ENCODE data around the gene RAMACL. TPM values are rescaled to one million over a fixed set of nuclear protein-coding genes. Genes with fewer than 3 reads are reported as not detected.
"Not testable (repeated sequence)": the region's sequence is repeated elsewhere in the genome, so short reads cannot be mapped to it uniquely, and the experiment has no call there.

The RAMACL gene
- 0.85 and 1.5 TPM in 2 replicates for total RNA-seq (ENCODE audit: low replicate concordance)
- long read RNA-seq = 0 reads

DNA sequence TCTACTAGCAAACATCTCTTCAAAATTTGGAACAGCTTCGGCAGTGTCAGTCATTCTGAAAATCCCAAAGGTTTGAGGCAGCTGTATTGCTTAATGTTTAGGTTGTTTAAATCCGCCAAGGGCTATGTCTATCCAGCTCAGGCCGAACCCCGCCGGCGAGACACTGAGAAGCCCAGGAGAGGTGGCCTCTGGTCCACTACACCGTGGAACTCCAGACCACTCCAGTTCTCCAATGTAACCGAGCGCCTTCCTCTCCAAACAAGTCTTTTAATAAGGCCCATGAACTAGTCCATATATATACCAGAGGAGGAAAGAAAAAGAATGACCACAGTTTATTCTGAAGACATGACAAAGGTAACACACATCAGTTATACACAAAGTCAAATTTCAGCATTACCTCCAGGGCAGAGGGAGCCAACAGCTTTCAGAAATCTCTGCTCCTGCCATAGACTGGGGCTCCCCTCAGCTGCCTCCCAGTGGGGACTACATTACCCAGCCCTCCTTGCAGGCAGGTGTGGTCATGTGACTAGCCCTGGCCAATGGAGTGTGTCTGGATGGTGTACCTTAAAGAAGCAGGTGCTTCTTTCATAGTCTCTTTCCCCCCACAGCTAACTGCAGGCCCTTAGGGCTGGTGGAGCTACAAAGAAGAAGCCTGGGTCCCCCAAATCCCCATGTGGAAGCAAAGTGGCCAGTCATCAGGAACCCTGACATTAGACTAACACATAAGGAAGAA lies at the start of gene RAMACL:
Gene RAMACL, minus strand, starts transcription at position 255 of the 733 bp plus-strand sequence. Its CDS starts 201 bp downstream, at position 54.
- no peak within 1 kb of the TSS for H3K4me3 Mint-ChIP-seq
- no peaks in the 10 kb centered on the region for H3K36me3 Mint-ChIP-seq
- H3K4me1 Mint-ChIP-seq (ENCODE audit: unreplicated experiment) = peaks cover 41% of the 10 kb centered on the region
- no peaks in the 10 kb centered on the region for H3K27me3 Mint-ChIP-seq
- TF ChIP-seq, protein P1, sequence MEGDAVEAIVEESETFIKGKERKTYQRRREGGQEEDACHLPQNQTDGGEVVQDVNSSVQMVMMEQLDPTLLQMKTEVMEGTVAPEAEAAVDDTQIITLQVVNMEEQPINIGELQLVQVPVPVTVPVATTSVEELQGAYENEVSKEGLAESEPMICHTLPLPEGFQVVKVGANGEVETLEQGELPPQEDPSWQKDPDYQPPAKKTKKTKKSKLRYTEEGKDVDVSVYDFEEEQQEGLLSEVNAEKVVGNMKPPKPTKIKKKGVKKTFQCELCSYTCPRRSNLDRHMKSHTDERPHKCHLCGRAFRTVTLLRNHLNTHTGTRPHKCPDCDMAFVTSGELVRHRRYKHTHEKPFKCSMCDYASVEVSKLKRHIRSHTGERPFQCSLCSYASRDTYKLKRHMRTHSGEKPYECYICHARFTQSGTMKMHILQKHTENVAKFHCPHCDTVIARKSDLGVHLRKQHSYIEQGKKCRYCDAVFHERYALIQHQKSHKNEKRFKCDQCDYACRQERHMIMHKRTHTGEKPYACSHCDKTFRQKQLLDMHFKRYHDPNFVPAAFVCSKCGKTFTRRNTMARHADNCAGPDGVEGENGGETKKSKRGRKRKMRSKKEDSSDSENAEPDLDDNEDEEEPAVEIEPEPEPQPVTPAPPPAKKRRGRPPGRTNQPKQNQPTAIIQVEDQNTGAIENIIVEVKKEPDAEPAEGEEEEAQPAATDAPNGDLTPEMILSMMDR (conservative IDR thresholded peaks at IDR 0.05) = no peak
- no peaks in the 10 kb centered on the region for H3K9me3 Mint-ChIP-seq
- H3K27ac Mint-ChIP-seq = no peak within 1 kb of the TSS
- DNase-seq (ENCODE audit: extremely low spot score, unreplicated experiment) = no peak

DNA sequence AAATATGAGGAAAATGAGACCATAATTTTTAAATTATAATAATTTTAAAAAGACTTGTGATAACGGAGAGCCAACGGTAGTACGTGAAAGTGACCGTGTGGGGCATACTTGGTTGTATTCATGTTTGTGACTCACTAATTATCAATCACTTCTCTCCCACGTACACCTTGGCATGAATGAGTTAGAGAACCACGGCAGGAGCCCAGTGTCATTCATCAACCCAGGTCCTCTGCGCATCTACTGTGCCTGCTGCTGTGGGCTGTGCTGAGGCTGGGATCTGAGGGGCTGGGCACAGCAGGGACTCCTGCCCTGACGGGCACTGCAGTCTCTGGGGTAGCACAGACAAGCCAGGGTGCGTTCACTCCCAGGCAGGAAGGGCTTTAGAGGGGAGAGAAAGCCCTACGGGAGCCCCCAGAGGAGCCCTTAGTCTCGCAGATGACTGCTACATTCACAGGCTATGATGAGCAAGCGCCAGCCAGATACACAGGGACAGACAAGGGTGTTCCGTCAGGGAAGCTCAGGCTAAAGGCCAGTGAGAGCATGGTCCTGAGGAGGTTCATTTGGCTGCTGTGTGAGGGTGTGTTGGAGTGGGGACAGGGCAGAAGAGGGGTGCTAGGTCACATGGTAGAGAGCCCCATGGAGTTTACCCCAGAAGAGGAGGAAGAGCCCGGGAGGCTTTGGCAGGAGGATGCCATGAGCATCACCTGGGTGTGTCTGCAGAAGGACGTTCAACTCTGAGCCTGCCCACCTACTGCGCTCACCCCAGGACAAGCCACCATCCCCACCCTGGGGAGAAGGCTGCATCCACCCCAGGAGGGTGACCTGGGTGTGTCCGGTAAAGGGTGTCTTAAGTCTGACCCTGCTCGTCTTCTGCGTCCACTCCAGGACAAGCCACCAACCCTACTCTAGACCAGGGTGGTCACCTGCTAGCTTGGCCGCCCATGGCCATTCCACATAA lies 48.8 kb upstream of the RAMACL start:
- H3K36me3 Mint-ChIP-seq = no peaks in the 10 kb centered on the region
- DNase-seq (ENCODE audit: extremely low spot score, unreplicated experiment) = no peak
- TF ChIP-seq, protein P1 (conservative IDR thresholded peaks at IDR 0.05) = no peak
- H3K9me3 Mint-ChIP-seq = no peaks in the 10 kb centered on the region
- H3K4me1 Mint-ChIP-seq (ENCODE audit: unreplicated experiment) = no peaks in the 10 kb centered on the region
- no peak overlapping the region for H3K27ac Mint-ChIP-seq
- H3K4me3 Mint-ChIP-seq = no peak overlapping the region
- H3K27me3 Mint-ChIP-seq = peaks cover 11% of the 10 kb centered on the region

DNA sequence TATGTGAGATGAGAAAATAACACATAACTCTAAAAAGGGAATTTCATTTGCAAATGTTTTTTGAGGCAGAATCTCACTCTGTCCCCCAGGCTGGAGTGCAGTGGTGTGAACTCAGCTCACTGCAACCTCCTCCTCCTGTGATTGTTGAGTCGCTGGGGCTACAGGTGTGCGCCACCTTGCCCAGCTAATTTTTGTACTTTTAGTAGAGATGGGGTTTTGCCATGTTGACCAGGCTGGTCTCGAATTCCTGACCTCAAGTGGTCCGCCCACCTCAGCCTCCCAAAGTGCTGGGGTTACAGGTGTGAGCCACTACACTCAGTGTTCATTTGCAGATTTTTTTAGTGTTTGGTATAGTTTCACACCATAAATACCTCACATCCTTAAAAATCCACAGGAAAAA lies 48.1 kb upstream of the RAMACL start:
- H3K27ac Mint-ChIP-seq; H3K9me3 Mint-ChIP-seq; H3K4me1 Mint-ChIP-seq (ENCODE audit: unreplicated experiment); H3K36me3 Mint-ChIP-seq; H3K4me3 Mint-ChIP-seq; DNase-seq (ENCODE audit: extremely low spot score, unreplicated experiment): not testable (repeated sequence)
- H3K27me3 Mint-ChIP-seq = peaks cover 16% of the 10 kb centered on the region

DNA sequence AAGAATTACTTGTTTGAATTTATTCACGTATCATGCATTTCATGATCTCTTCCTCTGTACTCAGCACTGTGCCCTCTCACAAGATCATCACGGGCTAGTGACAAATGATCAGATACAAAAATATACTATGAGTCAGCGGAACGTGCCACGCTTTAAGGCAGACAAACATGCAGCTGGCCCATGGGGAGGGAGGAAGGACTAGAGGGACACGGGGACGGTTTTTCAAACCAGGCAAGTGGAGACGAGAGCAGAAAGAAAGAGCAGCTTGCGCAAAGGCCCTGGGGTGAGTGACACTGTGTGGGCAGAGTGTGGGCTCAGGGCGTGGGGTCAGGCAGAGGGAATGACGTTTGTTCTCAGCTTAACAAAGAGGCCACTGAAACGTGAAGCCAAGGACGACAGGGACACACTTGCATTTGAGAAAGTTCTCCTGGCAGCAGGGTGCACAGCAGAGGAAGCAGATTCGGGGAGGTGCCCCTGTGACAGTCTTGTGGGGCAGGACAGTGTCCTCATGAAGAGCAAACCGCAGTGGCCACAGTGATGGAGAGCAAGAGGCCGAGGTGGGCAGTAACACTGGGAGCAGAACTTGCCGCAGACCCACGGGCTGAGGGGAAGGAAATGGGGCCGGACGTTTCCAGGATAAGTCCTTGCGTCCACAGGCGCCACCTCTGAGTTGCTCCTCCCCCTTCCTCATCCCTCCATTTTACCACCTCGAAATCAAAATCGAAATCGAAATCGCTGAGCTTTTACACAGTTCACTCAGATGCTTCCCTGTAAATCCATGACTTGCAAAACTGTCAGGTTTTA lies 47.5 kb upstream of the RAMACL start:
- Mint-ChIP-seq H3K36me3 (no peaks in the 10 kb centered on the region), H3K27me3 (peaks cover 22% of the 10 kb centered on the region), H3K9me3 (no peaks in the 10 kb centered on the region), H3K4me1 (ENCODE audit: unreplicated experiment) (no peaks in the 10 kb centered on the region), H3K27ac (no peak overlapping the region), H3K4me3 (no peak overlapping the region)
- DNase-seq (ENCODE audit: extremely low spot score, unreplicated experiment) = no peak
- TF ChIP-seq, protein P1 (conservative IDR thresholded peaks at IDR 0.05) = no peak

DNA sequence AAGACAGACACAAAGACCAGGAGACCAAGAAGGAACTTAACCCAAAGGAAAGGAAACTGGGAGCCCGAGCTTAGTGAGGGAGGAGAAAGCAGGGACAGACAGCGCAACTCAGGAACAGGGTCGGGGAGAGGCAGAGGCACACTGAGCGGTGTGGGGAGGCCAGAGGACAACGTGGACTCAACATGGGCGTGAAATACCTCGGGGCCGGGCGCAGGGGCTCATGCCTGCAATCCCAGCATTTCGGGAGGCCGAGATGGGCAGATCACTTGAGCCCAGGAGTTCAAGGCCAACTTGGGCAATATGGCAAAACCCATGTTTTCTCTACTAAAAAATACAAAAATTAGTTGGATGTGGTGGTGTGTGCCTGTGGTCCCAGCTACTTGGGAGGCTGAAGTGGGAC lies 46.3 kb upstream of the RAMACL start:
- Mint-ChIP-seq H3K4me3 (no peak overlapping the region), H3K4me1 (ENCODE audit: unreplicated experiment) (peaks cover 5% of the 10 kb centered on the region), H3K27ac (no peak overlapping the region), H3K9me3 (no peaks in the 10 kb centered on the region), H3K27me3 (peaks cover 25% of the 10 kb centered on the region), H3K36me3 (no peaks in the 10 kb centered on the region)
- TF ChIP-seq, protein P1 (conservative IDR thresholded peaks at IDR 0.05) = no peak
- DNase-seq (ENCODE audit: extremely low spot score, unreplicated experiment) = no peak

Data from type B pancreatic cell (in vitro differentiated cells).